ENCODE measurements around the gene PRR16.
A peak's percentile ranks its signal among the peaks of the same experiment; 100 is the strongest.

Gene PRR16

GRCh38 chr5:120464627-120465435, 731 bp downstream of the PRR16 start:
- peak; percentile 7 for DNase-seq

GRCh38 chr5:120465436-120465961, 1.4 kb downstream of the PRR16 start:
- peak; percentile 21 for DNase-seq

- DNase-seq = no peak
Measured at GRCh38 chr5:120466341-120467006, 2.4 kb downstream of the PRR16 start.

- DNase-seq = no peak
Measured at GRCh38 chr5:120471971-120472370, 7.9 kb downstream of the PRR16 start.

GRCh38 chr5:120472911-120473310, 8.8 kb downstream of the PRR16 start:
- no peak for DNase-seq

- DNase-seq = no peak
Measured at GRCh38 chr5:120473332-120473731, 9.2 kb downstream of the PRR16 start.

- no peak for DNase-seq
Measured at GRCh38 chr5:120476063-120476462, 12.0 kb downstream of the PRR16 start.

GRCh38 chr5:120479066-120479465, 15.0 kb downstream of the PRR16 start:
- DNase-seq = no peak

GRCh38 chr5:120499876-120500563, 35.9 kb downstream of the PRR16 start:
- DNase-seq = no peak

GRCh38 chr5:120502531-120502930, 38.4 kb downstream of the PRR16 start:
- no peak for DNase-seq

GRCh38 chr5:120503341-120503740, 39.2 kb downstream of the PRR16 start:
- no peak for DNase-seq

- DNase-seq = no peak
Measured at GRCh38 chr5:120504057-120504456, 40.0 kb downstream of the PRR16 start.

- DNase-seq = no peak
Measured at GRCh38 chr5:120507197-120507596, 43.1 kb downstream of the PRR16 start.

- no peak for DNase-seq
Measured at GRCh38 chr5:120507800-120508463, 43.8 kb downstream of the PRR16 start.

GRCh38 chr5:120509053-120509452, 45.0 kb downstream of the PRR16 start:
- no peak for DNase-seq

GRCh38 chr5:120510098-120510637, 46.1 kb downstream of the PRR16 start:
- DNase-seq = no peak

- DNase-seq = no peak
Measured at GRCh38 chr5:120510994-120511686, 47.0 kb downstream of the PRR16 start.

- DNase-seq = no peak
Measured at GRCh38 chr5:120512068-120512467, 48.0 kb downstream of the PRR16 start.

- no peak for DNase-seq
Measured at GRCh38 chr5:120512791-120513650, 48.9 kb downstream of the PRR16 start.

GRCh38 chr5:120516805-120517204, 52.7 kb downstream of the PRR16 start:
- no peak for DNase-seq
